Measurements from ENCODE around the gene ZNF569. TPM values are rescaled to one million over a fixed set of nuclear protein-coding genes. Genes with fewer than 3 reads are reported as not detected.
"Not testable (repeated sequence)": the region's sequence is repeated elsewhere in the genome, so short reads cannot be mapped to it uniquely, and the experiment has no call there.

The ZNF569 gene
- total and polyA plus RNA-seq, 2 of the 8 experiments (the other 6 are each of a cell fraction or from before 2014, with no cell fraction given), result 2.4 to 10.5 TPM

DNA sequence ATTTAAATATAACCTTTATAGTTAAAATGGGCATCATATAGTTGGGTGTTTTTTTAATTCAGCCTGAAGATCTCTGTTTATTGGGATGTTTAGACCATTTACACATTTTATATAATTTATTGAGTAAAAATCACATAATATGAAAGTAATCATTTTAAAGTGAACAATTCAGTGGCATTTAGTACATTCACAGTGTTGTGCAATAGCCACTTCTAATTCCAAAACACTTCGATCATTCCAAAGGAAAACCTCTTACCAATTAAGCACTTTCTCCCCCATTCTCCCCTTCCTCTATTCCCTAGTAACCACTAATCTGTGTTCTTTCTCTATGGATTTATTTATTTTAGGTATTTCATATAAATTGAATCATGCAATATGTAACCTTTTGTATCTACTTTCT is 66.2 kb downstream of the ZNF569 start (continued):
- TF ChIP-seq NANOG (IDR thresholded peaks at IDR 0.05; ENCODE audit: insufficient read depth, low read depth, low read length, poor library complexity, severe bottlenecking) (no peak), SP1 (IDR thresholded peaks at IDR 0.05; ENCODE audit: low read depth, low read length) (no peak), HDAC6 (IDR thresholded peaks at IDR 0.05; ENCODE audit: low read depth, low read length) (no peak), GTF2F1 (IDR thresholded peaks at IDR 0.05; ENCODE audit: borderline replicate concordance, low read depth, low read length) (no peak), PHF8 (conservative IDR thresholded peaks at IDR 0.05; ENCODE audit: low read depth, low read length) (no peak), EP300 (IDR thresholded peaks at IDR 0.05; ENCODE audit: borderline replicate concordance in 1 of 2, low read depth in 2 of 2, low read length in 2 of 2) (no peak), RAD21 (IDR thresholded peaks at IDR 0.05 in 1 of 2, conservative IDR thresholded peaks at IDR 0.05 in 1 of 2; ENCODE audit: low read depth in 2 of 2, low read length in 2 of 2) (no peak), CREB1 (IDR thresholded peaks at IDR 0.05) (no peak)

DNA sequence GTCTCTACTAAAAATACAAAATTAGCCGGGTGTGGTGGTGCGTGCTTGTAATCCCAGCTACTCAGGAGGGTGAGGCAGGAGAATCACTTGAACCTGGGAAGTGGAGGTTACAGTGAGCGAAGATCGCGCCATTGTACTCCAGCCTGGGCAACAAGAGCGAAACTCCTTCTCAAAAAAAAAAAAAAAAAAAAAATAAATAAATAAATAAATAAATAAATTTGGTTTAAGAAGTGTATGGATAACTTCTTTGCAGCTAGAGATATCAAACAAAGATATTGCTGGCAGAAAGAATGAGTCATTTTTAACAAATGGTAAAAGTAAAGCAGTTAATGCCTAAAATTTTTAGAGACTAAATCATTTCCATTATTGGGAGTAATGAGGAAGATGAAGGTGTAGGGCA is 75.8 kb downstream of the ZNF569 start:
- H3K23me2 ChIP-seq (ENCODE audit: low read depth, low read length); H3K4me3 ChIP-seq (ENCODE audit: extremely low read depth in 1 of 4, insufficient read depth in 2 of 4, low read depth in 3 of 4, low read length in 4 of 4); CTCF ChIA-PET (ENCODE audit: partially characterized antibody); H2BK120ac ChIP-seq (replicated peaks; ENCODE audit: low read depth, low read length); H4K91ac ChIP-seq (replicated peaks; ENCODE audit: insufficient read length, low read length); H2BK5ac ChIP-seq (ENCODE audit: low read depth, low read length); H3K14ac ChIP-seq (ENCODE audit: insufficient read length); H3K9ac ChIP-seq (replicated peaks in 1 of 4; ENCODE audit: extremely low read depth in 1 of 4, low read depth in 3 of 4, low read length in 3 of 4); H2AFZ ChIP-seq (ENCODE audit: low read length); H3K27me3 ChIP-seq (replicated peaks in 1 of 4; ENCODE audit: control insufficient read depth in 3 of 4, extremely low read depth in 1 of 4, insufficient read depth in 3 of 4, low read length in 3 of 4); H2AK5ac ChIP-seq (ENCODE audit: low read depth, low read length); H2BK20ac ChIP-seq (ENCODE audit: low read length); H3K4ac ChIP-seq (replicated peaks; ENCODE audit: insufficient read length, low read depth, low read length); H3K79me1 ChIP-seq (ENCODE audit: low read depth, low read length); DNase-seq (ENCODE audit: low read depth in 1 of 2, low spot score in 2 of 2); H3K27ac ChIP-seq (ENCODE audit: low read depth, low read length); H4K5ac ChIP-seq (ENCODE audit: insufficient read length, low read depth, low read length); H3K4me2 ChIP-seq (ENCODE audit: insufficient read depth in 1 of 2, low read depth in 2 of 2, low read length in 2 of 2); H2BK15ac ChIP-seq (ENCODE audit: low read length); H2BK12ac ChIP-seq (ENCODE audit: low read depth, low read length); H3K4me1 ChIP-seq (replicated peaks in 1 of 4; ENCODE audit: control insufficient read depth in 3 of 4, insufficient read depth in 4 of 4, low read length in 3 of 4); H3K79me2 ChIP-seq (ENCODE audit: control insufficient read depth in 1 of 2, insufficient read depth in 2 of 2, low read length in 2 of 2); POLR2A ChIA-PET (ENCODE audit: partially characterized antibody); H4K8ac ChIP-seq (ENCODE audit: extremely low read depth, insufficient read depth, low read length); FAIRE-seq; H3K56ac ChIP-seq (replicated peaks; ENCODE audit: insufficient read length, low read depth, low read length); H3K23ac ChIP-seq (ENCODE audit: insufficient read length); H3K18ac ChIP-seq (ENCODE audit: extremely low read depth, low read length); H4K20me1 ChIP-seq (replicated peaks in 1 of 2; ENCODE audit: control insufficient read depth in 1 of 2, insufficient read depth in 2 of 2, low read length in 2 of 2): not testable (repeated sequence)
- Histone ChIP-seq H3K36me3 (ENCODE audit: control insufficient read depth in 2 of 4, insufficient read depth in 4 of 4, low read length in 3 of 4) (peaks cover 0 to 25% (median 12%) of the 10 kb centered on the region in 4 experiments; a peak in 5 of 8 replicates), H3K9me3 (ENCODE audit: insufficient read depth in 2 of 2, low read depth in 1 of 2, low read length in 1 of 2) (peaks cover 52 to 59% of the 10 kb centered on the region in 2 experiments)
- WGBS, 2 experiments (ENCODE audit: extremely low coverage in 1 of 2, insufficient coverage in 1 of 2, insufficient read length in 1 of 2, insufficient replicate concordance in 2 of 2, low coverage in 1 of 2, low lambda C conversion rate in 2 of 2, missing lambda C conversion rate in 1 of 2), result 100% methylated on average over 2 of the region's 6 CpGs; no CpG with 5 or more reads in 1 of the 2 experiments

Measured in H1 (cell line).